Osteoblast (primary cell): Measurements from ENCODE around the gene ENTPD2. TPM values are rescaled to one million over a fixed set of nuclear protein-coding genes. Genes with fewer than 3 reads are reported as not detected.

Experiments used
- DNase-seq: peaks from one replicate; pipeline ENCODE4 v3.0.0; 2011; ENCODE audit warnings: low spot score, mixed read lengths; ENCODE audit not compliant: insufficient read length; ENCODE audit errors: missing footprints
- H2AFZ ChIP-seq: 2 replicates; pipeline ENCODE4 v1.6.0; 2011; ENCODE audit warnings: mild to moderate bottlenecking, low read length
- H3K27ac ChIP-seq: 2 replicates; pipeline ENCODE4 v1.5.1; 2011; ENCODE audit warnings: mild to moderate bottlenecking, low read depth, low read length, moderate library complexity
- H3K27me3 ChIP-seq: 2 replicates; pipeline ENCODE4 v1.6.0; 2012; ENCODE audit warnings: mild to moderate bottlenecking, control low read depth, inconsistent platforms, low read length, moderate library complexity; ENCODE audit not compliant: insufficient read depth
- H3K36me3 ChIP-seq: 2 replicates; pipeline ENCODE4 v1.5.1; 2011; ENCODE audit warnings: mild to moderate bottlenecking, low read length, control low read depth, moderate library complexity; ENCODE audit not compliant: insufficient read depth
- H3K4me1 ChIP-seq: 2 replicates; pipeline ENCODE4 v1.5.1; 2011; ENCODE audit warnings: mild to moderate bottlenecking, low read length, control low read depth, moderate library complexity; ENCODE audit not compliant: insufficient read depth
- H3K4me2 ChIP-seq: 2 replicates; pipeline ENCODE4 v1.6.0; 2011; ENCODE audit warnings: mild to moderate bottlenecking, low read length; ENCODE audit not compliant: insufficient read depth
- H3K4me3 ChIP-seq: fragments of 200-600 bp; sonication (generic); 3 replicates; pipeline ENCODE4 v1.5.1; 2012; ENCODE audit warnings: mild to moderate bottlenecking, low read length, inconsistent platforms; ENCODE audit not compliant: insufficient read depth
- H3K79me2 ChIP-seq: 2 replicates; pipeline ENCODE4 v1.6.0; 2012; ENCODE audit warnings: mild to moderate bottlenecking, low read length, control low read depth, inconsistent platforms; ENCODE audit not compliant: insufficient read depth
- H3K9me3 ChIP-seq: 2 replicates; pipeline ENCODE4 v1.5.1; 2011; ENCODE audit warnings: low read depth, low read length, control low read depth
- H4K20me1 ChIP-seq: 2 replicates; pipeline ENCODE4 v1.6.0; 2012; ENCODE audit warnings: mild to moderate bottlenecking, low read length, control low read depth; ENCODE audit not compliant: insufficient read depth
- total RNA-seq: library from RNA; depleted of rRNA; stranded (reverse); fragments of >200 nt; gene quantifications from 2 replicates; pipeline ENCODE4 v1.2.3, GENCODE V29; 2012
- TF ChIP-seq, protein P1 (sequence below): IDR thresholded peaks from 2 replicates; pipeline ENCODE4 v1.5.1; 2011; ENCODE audit warnings: mild to moderate bottlenecking, low read depth, low read length, moderate library complexity; ENCODE audit errors: extremely low read depth

Gene ENTPD2
- total RNA-seq, 1 donor, result not detected

GRCh38 chr9:137030538-137031527 lies 23.0 kb downstream of the ENTPD2 start:
- no peak overlapping the region for H3K4me3 ChIP-seq
- H4K20me1 ChIP-seq, result peaks cover 8% of the 10 kb centered on the region
- DNase-seq, result no peak
- no peak overlapping the region for H3K4me2 ChIP-seq
- H3K27me3 ChIP-seq, result no peaks in the 10 kb centered on the region
- no peaks in the 10 kb centered on the region for H3K36me3 ChIP-seq
- peaks cover 15% of the 10 kb centered on the region for H3K4me1 ChIP-seq
- no peaks in the 10 kb centered on the region for H3K9me3 ChIP-seq
- no peak overlapping the region for H2AFZ ChIP-seq
- H3K27ac ChIP-seq, result no peak overlapping the region
- H3K79me2 ChIP-seq, result no peaks in the 10 kb centered on the region
- TF ChIP-seq, protein P1, sequence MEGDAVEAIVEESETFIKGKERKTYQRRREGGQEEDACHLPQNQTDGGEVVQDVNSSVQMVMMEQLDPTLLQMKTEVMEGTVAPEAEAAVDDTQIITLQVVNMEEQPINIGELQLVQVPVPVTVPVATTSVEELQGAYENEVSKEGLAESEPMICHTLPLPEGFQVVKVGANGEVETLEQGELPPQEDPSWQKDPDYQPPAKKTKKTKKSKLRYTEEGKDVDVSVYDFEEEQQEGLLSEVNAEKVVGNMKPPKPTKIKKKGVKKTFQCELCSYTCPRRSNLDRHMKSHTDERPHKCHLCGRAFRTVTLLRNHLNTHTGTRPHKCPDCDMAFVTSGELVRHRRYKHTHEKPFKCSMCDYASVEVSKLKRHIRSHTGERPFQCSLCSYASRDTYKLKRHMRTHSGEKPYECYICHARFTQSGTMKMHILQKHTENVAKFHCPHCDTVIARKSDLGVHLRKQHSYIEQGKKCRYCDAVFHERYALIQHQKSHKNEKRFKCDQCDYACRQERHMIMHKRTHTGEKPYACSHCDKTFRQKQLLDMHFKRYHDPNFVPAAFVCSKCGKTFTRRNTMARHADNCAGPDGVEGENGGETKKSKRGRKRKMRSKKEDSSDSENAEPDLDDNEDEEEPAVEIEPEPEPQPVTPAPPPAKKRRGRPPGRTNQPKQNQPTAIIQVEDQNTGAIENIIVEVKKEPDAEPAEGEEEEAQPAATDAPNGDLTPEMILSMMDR, result no peak

- TF ChIP-seq, protein P1, result no peak
Measured at GRCh38 chr9:137030006-137030405, 23.9 kb downstream of the ENTPD2 start.

GRCh38 chr9:137029058-137029936 lies 24.6 kb downstream of the ENTPD2 start:
- H3K4me3 ChIP-seq, result peak overlapping the region; percentile 71
- no peak overlapping the region for H2AFZ ChIP-seq
- H3K36me3 ChIP-seq, result no peaks in the 10 kb centered on the region
- peak overlapping the region; percentile 90 for H3K4me2 ChIP-seq
- H3K79me2 ChIP-seq, result no peaks in the 10 kb centered on the region
- no peaks in the 10 kb centered on the region for H3K9me3 ChIP-seq
- peaks cover 15% of the 10 kb centered on the region for H3K4me1 ChIP-seq
- peaks cover 10% of the 10 kb centered on the region for H4K20me1 ChIP-seq
- no peak overlapping the region for H3K27ac ChIP-seq
- H3K27me3 ChIP-seq, result no peaks in the 10 kb centered on the region
- DNase-seq, result peak; percentile 99
- TF ChIP-seq, protein P1, result peak; percentile 87

More at GRCh38 chr9:137030006-137030405, 23.9 kb downstream of the ENTPD2 start:
- no peak overlapping the region for H3K4me2 ChIP-seq
- H3K4me1 ChIP-seq, result peaks cover 15% of the 10 kb centered on the region
- H3K79me2 ChIP-seq, result no peaks in the 10 kb centered on the region
- no peaks in the 10 kb centered on the region for H3K36me3 ChIP-seq
- no peaks in the 10 kb centered on the region for H3K9me3 ChIP-seq
- no peak overlapping the region for H2AFZ ChIP-seq
- H3K27ac ChIP-seq, result no peak overlapping the region
- peaks cover 10% of the 10 kb centered on the region for H4K20me1 ChIP-seq
- no peak for DNase-seq
- no peaks in the 10 kb centered on the region for H3K27me3 ChIP-seq
- H3K4me3 ChIP-seq, result no peak overlapping the region
